Bone marrow (tissue), 2 donors: ENCODE results near the gene MAP3K8.

Experiments used
- DNase-seq, 2 donors: peaks; one replicate each; lab custom pipeline; 2025; lab: John Stamatoyannopoulos, UW

MAP3K8 gene

GRCh38 chr10:30433730-30434272 is at the start of gene MAP3K8:
MAP3K8 (plus strand) TSS chr10:30434184; CDS start chr10:30438939, 4,755 bp downstream.
- DNase-seq: peak; percentile 88 to 94

- DNase-seq: no peak
Measured at GRCh38 chr10:30384701-30385201, 49.2 kb upstream of the MAP3K8 start.

GRCh38 chr10:30386801-30387588 is 47.0 kb upstream of the MAP3K8 start:
- no peak for DNase-seq

GRCh38 chr10:30387646-30388243 is 46.2 kb upstream of the MAP3K8 start:
- DNase-seq: no peak

GRCh38 chr10:30389543-30389942 is 44.4 kb upstream of the MAP3K8 start:
- DNase-seq: no peak

GRCh38 chr10:30390207-30390606 is 43.8 kb upstream of the MAP3K8 start:
- no peak for DNase-seq

GRCh38 chr10:30391266-30391665 is 42.7 kb upstream of the MAP3K8 start:
- no peak for DNase-seq

- DNase-seq: peak; percentile 56 to 59
Measured at GRCh38 chr10:30392564-30392990, 41.4 kb upstream of the MAP3K8 start.

GRCh38 chr10:30396293-30396692 is 37.7 kb upstream of the MAP3K8 start:
- DNase-seq: peak in 1 of 2 donors; percentile 5

GRCh38 chr10:30396698-30397097 is 37.3 kb upstream of the MAP3K8 start:
- no peak for DNase-seq

- DNase-seq: no peak
Measured at GRCh38 chr10:30398193-30398592, 35.8 kb upstream of the MAP3K8 start.

- no peak for DNase-seq
Measured at GRCh38 chr10:30398788-30399187, 35.2 kb upstream of the MAP3K8 start.

GRCh38 chr10:30403494-30403893 is 30.5 kb upstream of the MAP3K8 start:
- no peak for DNase-seq

- no peak for DNase-seq
Measured at GRCh38 chr10:30404540-30404939, 29.4 kb upstream of the MAP3K8 start.

- DNase-seq: no peak
Measured at GRCh38 chr10:30411263-30411662, 22.7 kb upstream of the MAP3K8 start.

GRCh38 chr10:30412901-30413300 is 21.1 kb upstream of the MAP3K8 start:
- no peak for DNase-seq

- DNase-seq: peak in 1 of 2 donors; percentile 45
Measured at GRCh38 chr10:30413996-30414576, 19.9 kb upstream of the MAP3K8 start.

GRCh38 chr10:30415593-30415992 is 18.4 kb upstream of the MAP3K8 start:
- DNase-seq: no peak

GRCh38 chr10:30417301-30417700 is 16.7 kb upstream of the MAP3K8 start:
- DNase-seq: peak in 1 of 2 donors; percentile 1

- DNase-seq: no peak
Measured at GRCh38 chr10:30420266-30420665, 13.7 kb upstream of the MAP3K8 start.

- no peak for DNase-seq
Measured at GRCh38 chr10:30420766-30421165, 13.2 kb upstream of the MAP3K8 start.

- DNase-seq: no peak
Measured at GRCh38 chr10:30422151-30422695, 11.8 kb upstream of the MAP3K8 start.
